ENCODE measurements around the gene SART1. TPM values are rescaled to one million over a fixed set of nuclear protein-coding genes. Genes with fewer than 3 reads are reported as not detected.

The SART1 gene
- total RNA-seq, 2 donors from 2014 or later: 20.7 to 42.5 TPM

- H3K9me3 ChIP-seq: no peaks in the 10 kb centered on the region
- TF ChIP-seq CTCF (IDR thresholded peaks at IDR 0.05): peak in 1 of 2 donors; percentile 51
- no peaks in the 10 kb centered on the region for H3K27me3 ChIP-seq
- DNase-seq (ENCODE audit: low spot score): no peak
- H3K36me3 ChIP-seq: peaks cover 42% of the 10 kb centered on the region
- H3K4me3 ChIP-seq: peak overlapping the region; percentile 77 to 86
- peaks cover 0 to 22% of the 10 kb centered on the region in 2 donors for H3K4me1 ChIP-seq
- H3K27ac ChIP-seq: peak overlapping the region; percentile 90 to 91
Observed at GRCh38 chr11:66002648-66003225, 41.2 kb downstream of the SART1 start.

DNA sequence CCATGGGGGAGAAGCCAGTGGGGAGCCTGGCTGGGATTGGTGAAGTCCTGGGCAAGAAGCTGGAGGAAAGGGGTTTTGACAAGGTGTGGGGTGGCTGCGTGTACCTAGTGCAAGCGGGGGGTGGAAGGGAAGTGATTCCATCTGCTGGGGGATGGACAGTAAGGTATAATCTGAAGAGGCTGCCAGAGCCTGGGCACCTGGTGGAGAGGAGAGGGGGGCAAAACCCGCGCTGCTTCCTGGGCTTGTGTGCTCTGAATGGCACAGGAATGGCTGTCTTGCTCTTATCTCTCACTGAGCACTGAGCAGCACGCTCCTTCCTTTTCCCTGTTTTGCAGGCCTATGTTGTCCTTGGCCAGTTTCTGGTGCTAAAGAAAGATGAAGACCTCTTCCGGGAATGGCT is 41.8 kb downstream of the SART1 start:
- no peak for DNase-seq (ENCODE audit: low spot score)
- no peaks in the 10 kb centered on the region for H3K27me3 ChIP-seq
- H3K36me3 ChIP-seq: peaks cover 36% of the 10 kb centered on the region
- peak overlapping the region; percentile 90 to 91 for H3K27ac ChIP-seq
- peaks cover 0 to 22% of the 10 kb centered on the region in 2 donors for H3K4me1 ChIP-seq
- peak overlapping the region; percentile 77 to 86 for H3K4me3 ChIP-seq
- no peak for TF ChIP-seq CTCF (IDR thresholded peaks at IDR 0.05)
- H3K9me3 ChIP-seq: no peaks in the 10 kb centered on the region

- H3K4me1 ChIP-seq: peaks cover 0 to 22% of the 10 kb centered on the region in 2 donors
- no peaks in the 10 kb centered on the region for H3K9me3 ChIP-seq
- H3K36me3 ChIP-seq: peaks cover 27% of the 10 kb centered on the region
- DNase-seq (ENCODE audit: low spot score): no peak
- no peak for TF ChIP-seq CTCF (IDR thresholded peaks at IDR 0.05)
- H3K4me3 ChIP-seq: no peak overlapping the region
- H3K27me3 ChIP-seq: no peaks in the 10 kb centered on the region
- H3K27ac ChIP-seq: no peak overlapping the region
Observed at GRCh38 chr11:66004186-66004585, 42.7 kb downstream of the SART1 start.

GRCh38 chr11:66006134-66006890 is 44.8 kb downstream of the SART1 start:
- Histone ChIP-seq H3K36me3 (peaks cover 14% of the 10 kb centered on the region), H3K27me3 (no peaks in the 10 kb centered on the region), H3K9me3 (no peaks in the 10 kb centered on the region), H3K27ac (no peak overlapping the region), H3K4me1 (peaks cover 0 to 7% of the 10 kb centered on the region in 2 donors), H3K4me3 (no peak overlapping the region)
- TF ChIP-seq CTCF (IDR thresholded peaks at IDR 0.05): no peak
- no peak for DNase-seq (ENCODE audit: low spot score)

DNA sequence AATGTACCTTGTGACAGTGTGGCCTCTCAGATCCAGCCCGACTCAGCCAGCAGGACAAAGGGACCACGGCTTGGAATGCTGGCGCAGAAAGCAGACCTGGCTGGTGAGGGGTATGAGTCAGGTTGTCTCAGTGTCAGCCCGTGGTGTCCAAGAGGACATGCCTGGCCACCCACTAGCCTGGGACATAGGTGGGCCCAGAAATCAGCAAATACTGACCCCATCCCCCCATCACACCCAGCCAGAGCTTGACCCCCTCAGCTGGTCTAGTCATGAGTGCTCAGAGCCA is 45.3 kb downstream of the SART1 start:
- no peak for TF ChIP-seq CTCF (IDR thresholded peaks at IDR 0.05)
- no peak for DNase-seq (ENCODE audit: low spot score)
- Histone ChIP-seq H3K9me3 (no peaks in the 10 kb centered on the region), H3K27ac (peak overlapping the region in 1 of 2 donors; percentile 2), H3K4me3 (no peak overlapping the region), H3K36me3 (peaks cover 14% of the 10 kb centered on the region), H3K4me1 (peaks cover 0 to 12% of the 10 kb centered on the region in 2 donors), H3K27me3 (peaks cover 0 to 4% of the 10 kb centered on the region in 2 donors)
